Ishikawa (cell line): Measurements from ENCODE around the gene BICRA.

Source experiments
- EP300 ChIP-seq: IDR thresholded peaks from 2 replicates; pipeline ENCODE4 v1.6.1; 2012; ENCODE audit warnings: borderline replicate concordance
- MAX ChIP-seq: IDR thresholded peaks from 2 replicates; pipeline ENCODE4 v1.6.1; 2012
- NFIC ChIP-seq: IDR thresholded peaks from 2 replicates; pipeline ENCODE4 v1.6.1; 2012
- TCF12 ChIP-seq: IDR thresholded peaks from 2 replicates; pipeline ENCODE4 v1.6.1; 2012; ENCODE audit warnings: low read depth
- TEAD4 ChIP-seq: IDR thresholded peaks from 2 replicates; pipeline ENCODE4 v1.6.1; 2012
- USF1 ChIP-seq: IDR thresholded peaks from 2 replicates; pipeline ENCODE4 v1.6.1; 2012

GRCh38 chr19:47725759-47726401, 116.9 kb downstream of the BICRA start:
- TF ChIP-seq USF1 (no peak), TCF12 (no peak), TEAD4 (no peak), MAX (no peak), EP300 (no peak), NFIC (no peak)
